ENCODE measurements around the gene IGF1. TPM values are rescaled to one million over a fixed set of nuclear protein-coding genes. Genes with fewer than 3 reads are reported as not detected.

The IGF1 gene
- polyA plus RNA-seq, 4 donors: 4.5 to 10.0 (median 8.0) TPM; not detected in 1

GRCh38 chr12:102475355-102475754 is 5.0 kb downstream of the IGF1 start:
- Histone ChIP-seq H3K4me3 (ENCODE audit: low read depth in 1 of 3, low read length in 3 of 3) (no peak overlapping the region), H3K36me3 (ENCODE audit: control insufficient read depth in 3 of 3, insufficient read depth in 2 of 3, low read depth in 1 of 3, low read length in 3 of 3) (no peaks in the 10 kb centered on the region), H3K27me3 (ENCODE audit: control insufficient read depth in 3 of 3, insufficient read depth in 3 of 3, low read length in 3 of 3) (no peaks in the 10 kb centered on the region), H3K27ac (ENCODE audit: low read depth in 1 of 3, low read length in 2 of 3) (no peak overlapping the region), H3K4me1 (ENCODE audit: control insufficient read depth in 3 of 3, insufficient read depth in 2 of 3, low read depth in 1 of 3, low read length in 2 of 3) (no peaks in the 10 kb centered on the region), H3K9me3 (ENCODE audit: control insufficient read depth in 2 of 2, insufficient read depth in 1 of 2, low read depth in 1 of 2, low read length in 1 of 2) (no peaks in the 10 kb centered on the region)
- WGBS, 3 donors: 79 to 84% (median 82%) methylated on average over 9 of the region's 9 CpGs
- DNase-seq (no peak), FAIRE-seq (no peak)

- H3K27ac ChIP-seq (ENCODE audit: low read depth in 1 of 3, low read length in 2 of 3): no peak overlapping the region
- no peaks in the 10 kb centered on the region for H3K36me3 ChIP-seq (ENCODE audit: control insufficient read depth in 3 of 3, insufficient read depth in 2 of 3, low read depth in 1 of 3, low read length in 3 of 3)
- no peaks in the 10 kb centered on the region for H3K9me3 ChIP-seq (ENCODE audit: control insufficient read depth in 2 of 2, insufficient read depth in 1 of 2, low read depth in 1 of 2, low read length in 1 of 2)
- FAIRE-seq (no peak), DNase-seq (no peak)
- H3K4me1 ChIP-seq (ENCODE audit: control insufficient read depth in 3 of 3, insufficient read depth in 2 of 3, low read depth in 1 of 3, low read length in 2 of 3): no peaks in the 10 kb centered on the region
- WGBS, 3 donors: 54 to 61% (median 59%) methylated on average over 3 of the region's 3 CpGs
- H3K4me3 ChIP-seq (ENCODE audit: low read depth in 1 of 3, low read length in 3 of 3): no peak overlapping the region
- no peaks in the 10 kb centered on the region for H3K27me3 ChIP-seq (ENCODE audit: control insufficient read depth in 3 of 3, insufficient read depth in 3 of 3, low read length in 3 of 3)
Measured at GRCh38 chr12:102474438-102475064, 5.8 kb downstream of the IGF1 start.

- Histone ChIP-seq H3K27me3 (ENCODE audit: control insufficient read depth in 3 of 3, insufficient read depth in 3 of 3, low read length in 3 of 3) (no peaks in the 10 kb centered on the region), H3K4me3 (ENCODE audit: low read depth in 1 of 3, low read length in 3 of 3) (no peak overlapping the region), H3K36me3 (ENCODE audit: control insufficient read depth in 3 of 3, insufficient read depth in 2 of 3, low read depth in 1 of 3, low read length in 3 of 3) (no peaks in the 10 kb centered on the region), H3K27ac (ENCODE audit: low read depth in 1 of 3, low read length in 2 of 3) (no peak overlapping the region), H3K9me3 (ENCODE audit: control insufficient read depth in 2 of 2, insufficient read depth in 1 of 2, low read depth in 1 of 2, low read length in 1 of 2) (no peaks in the 10 kb centered on the region), H3K4me1 (ENCODE audit: control insufficient read depth in 3 of 3, insufficient read depth in 2 of 3, low read depth in 1 of 3, low read length in 2 of 3) (no peaks in the 10 kb centered on the region)
- WGBS, 3 donors: 77 to 96% (median 90%) methylated on average over 1 of the region's 1 CpG
- FAIRE-seq (no peak), DNase-seq (no peak)
Measured at GRCh38 chr12:102472496-102472895, 7.9 kb downstream of the IGF1 start.

DNA sequence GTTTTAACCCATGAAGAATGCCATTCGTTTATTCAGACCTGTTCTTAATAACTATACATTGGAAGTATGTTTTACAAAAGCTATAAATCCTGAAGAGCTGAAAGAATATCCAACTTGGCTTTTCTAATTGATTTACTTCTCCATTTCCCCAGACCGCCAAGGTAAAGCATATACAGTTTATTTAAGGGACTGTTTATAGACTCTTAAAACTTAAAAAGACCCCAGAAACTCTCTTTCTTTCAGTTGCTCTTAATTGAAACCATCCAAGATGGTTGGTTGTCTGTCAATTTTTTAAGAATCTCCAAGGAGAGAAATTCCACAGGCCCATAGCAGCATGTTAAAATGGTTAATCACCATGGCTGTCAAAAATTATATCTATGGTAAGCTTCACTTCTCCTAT is 8.8 kb downstream of the IGF1 start:
- Histone ChIP-seq H3K4me3 (ENCODE audit: low read depth in 1 of 3, low read length in 3 of 3) (no peak overlapping the region), H3K27ac (ENCODE audit: low read depth in 1 of 3, low read length in 2 of 3) (no peak overlapping the region), H3K27me3 (ENCODE audit: control insufficient read depth in 3 of 3, insufficient read depth in 3 of 3, low read length in 3 of 3) (no peaks in the 10 kb centered on the region), H3K36me3 (ENCODE audit: control insufficient read depth in 3 of 3, insufficient read depth in 2 of 3, low read depth in 1 of 3, low read length in 3 of 3) (no peaks in the 10 kb centered on the region), H3K9me3 (ENCODE audit: control insufficient read depth in 2 of 2, insufficient read depth in 1 of 2, low read depth in 1 of 2, low read length in 1 of 2) (no peaks in the 10 kb centered on the region), H3K4me1 (ENCODE audit: control insufficient read depth in 3 of 3, insufficient read depth in 2 of 3, low read depth in 1 of 3, low read length in 2 of 3) (no peaks in the 10 kb centered on the region)
- DNase-seq (no peak), FAIRE-seq (no peak)
- WGBS, 3 donors: 55 to 58% (median 56%) methylated on average over 2 of the region's 2 CpGs

DNA sequence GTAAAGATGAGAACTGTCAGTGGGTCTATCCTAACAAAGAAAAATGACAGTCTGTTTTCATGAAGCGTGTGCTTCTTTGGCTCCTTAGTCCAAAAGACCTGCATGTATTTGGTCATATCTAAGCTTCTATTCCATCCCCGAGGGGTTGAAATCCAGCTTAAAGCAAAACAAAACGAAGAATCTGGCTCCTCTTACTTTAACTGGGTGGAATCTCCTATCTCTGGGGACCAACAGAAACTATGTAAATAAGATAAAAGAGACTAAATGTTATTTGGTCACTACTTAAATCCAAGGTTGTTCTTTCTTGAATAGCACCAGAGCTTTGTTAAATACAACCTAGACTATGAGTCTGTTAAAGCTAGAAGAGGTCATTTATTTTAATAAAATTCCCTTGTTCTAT is 9.4 kb downstream of the IGF1 start:
- no peak for DNase-seq
- no peak overlapping the region for H3K27ac ChIP-seq (ENCODE audit: low read depth in 1 of 3, low read length in 2 of 3)
- no peaks in the 10 kb centered on the region for H3K9me3 ChIP-seq (ENCODE audit: control insufficient read depth in 2 of 2, insufficient read depth in 1 of 2, low read depth in 1 of 2, low read length in 1 of 2)
- no peaks in the 10 kb centered on the region for H3K36me3 ChIP-seq (ENCODE audit: control insufficient read depth in 3 of 3, insufficient read depth in 2 of 3, low read depth in 1 of 3, low read length in 3 of 3)
- FAIRE-seq: no peak
- no peaks in the 10 kb centered on the region for H3K4me1 ChIP-seq (ENCODE audit: control insufficient read depth in 3 of 3, insufficient read depth in 2 of 3, low read depth in 1 of 3, low read length in 2 of 3)
- 25 to 41% (median 34%) methylated on average over 3 of the region's 3 CpGs for WGBS, 3 donors
- no peak overlapping the region for H3K4me3 ChIP-seq (ENCODE audit: low read depth in 1 of 3, low read length in 3 of 3)
- no peaks in the 10 kb centered on the region for H3K27me3 ChIP-seq (ENCODE audit: control insufficient read depth in 3 of 3, insufficient read depth in 3 of 3, low read length in 3 of 3)

DNA sequence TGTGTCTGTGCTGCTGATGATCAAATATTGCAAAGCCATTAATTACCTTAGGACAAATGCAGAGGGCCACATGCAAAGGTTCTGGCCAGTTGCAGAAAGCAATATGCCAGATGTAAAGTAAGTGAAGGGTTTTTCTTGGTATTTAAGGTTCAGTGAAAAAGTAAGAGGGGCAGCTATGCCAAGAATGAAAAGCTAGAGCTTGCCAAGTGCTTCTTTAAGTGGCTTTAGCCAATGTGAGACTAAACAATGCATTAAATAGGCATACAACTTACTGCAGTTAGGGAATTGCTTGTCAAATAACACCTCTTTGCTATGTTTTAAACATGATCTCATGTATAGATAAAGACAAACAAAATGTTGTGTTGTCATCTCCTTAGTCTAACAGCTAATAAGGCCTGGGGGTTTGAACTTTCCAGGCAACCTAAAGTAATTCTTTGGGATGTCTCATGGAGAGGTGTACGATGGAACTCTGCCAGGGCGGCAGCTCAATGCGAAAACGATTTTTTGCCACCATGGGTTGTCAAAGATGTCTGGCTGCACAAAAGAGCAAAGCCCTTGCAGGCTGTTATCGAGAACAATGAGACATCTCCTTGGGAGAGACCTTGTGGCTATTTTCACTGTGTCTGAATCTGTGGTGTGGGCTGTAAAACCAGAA is 12.0 kb downstream of the IGF1 start:
- Histone ChIP-seq H3K9me3 (ENCODE audit: control insufficient read depth in 2 of 2, insufficient read depth in 1 of 2, low read depth in 1 of 2, low read length in 1 of 2) (no peaks in the 10 kb centered on the region), H3K4me1 (ENCODE audit: control insufficient read depth in 3 of 3, insufficient read depth in 2 of 3, low read depth in 1 of 3, low read length in 2 of 3) (no peaks in the 10 kb centered on the region), H3K27ac (ENCODE audit: low read depth in 1 of 3, low read length in 2 of 3) (no peak overlapping the region), H3K36me3 (ENCODE audit: control insufficient read depth in 3 of 3, insufficient read depth in 2 of 3, low read depth in 1 of 3, low read length in 3 of 3) (no peaks in the 10 kb centered on the region), H3K4me3 (ENCODE audit: low read depth in 1 of 3, low read length in 3 of 3) (no peak overlapping the region), H3K27me3 (ENCODE audit: control insufficient read depth in 3 of 3, insufficient read depth in 3 of 3, low read length in 3 of 3) (no peaks in the 10 kb centered on the region)
- DNase-seq: no peak
- FAIRE-seq: no peak
- 82 to 87% (median 85%) methylated on average over 5 of the region's 5 CpGs for WGBS, 3 donors

DNA sequence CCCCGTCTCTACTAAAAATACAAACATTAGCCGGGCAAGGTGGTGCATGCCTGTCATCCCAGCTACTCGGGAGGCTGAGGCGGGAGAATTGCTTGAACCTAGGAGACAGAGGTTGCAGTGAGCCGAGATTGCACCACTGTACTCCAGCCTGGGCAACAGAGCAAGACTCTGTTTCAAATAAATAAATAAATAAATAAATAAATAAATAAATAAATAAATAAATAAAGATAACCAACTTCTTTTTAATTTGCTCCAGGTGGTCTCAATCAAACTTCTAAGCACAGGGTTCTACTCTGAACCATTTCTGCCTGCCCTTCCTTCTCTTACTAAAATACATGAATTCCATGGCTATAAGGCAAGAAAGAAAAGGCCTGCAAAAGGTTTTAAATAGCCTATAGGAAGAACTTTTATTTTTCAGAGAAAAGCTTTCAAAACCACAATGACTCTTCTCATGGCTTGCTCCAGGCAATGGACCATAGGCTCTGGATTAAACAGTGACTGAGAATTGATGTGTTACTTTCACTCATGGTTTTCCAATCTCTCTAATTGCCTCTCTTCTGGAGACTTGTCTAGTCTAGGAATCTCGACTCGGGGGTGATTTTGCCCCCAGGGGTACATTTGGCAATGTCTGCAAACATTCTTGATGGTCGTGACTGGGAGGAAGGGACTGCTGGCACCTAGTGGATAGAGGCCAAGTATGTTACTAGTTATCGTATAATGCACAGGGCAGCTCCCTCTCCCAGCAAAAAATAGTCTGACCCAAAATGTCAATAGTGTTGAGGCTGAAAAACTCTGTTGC is 14.4 kb downstream of the IGF1 start:
- no peak for FAIRE-seq
- WGBS, 3 donors: 74 to 87% (median 77%) methylated on average over 9 of the region's 9 CpGs

GRCh38 chr12:102463659-102464249 is 16.6 kb downstream of the IGF1 start:
- Histone ChIP-seq H3K4me3 (ENCODE audit: low read depth in 1 of 3, low read length in 3 of 3) (no peak overlapping the region), H3K36me3 (ENCODE audit: control insufficient read depth in 3 of 3, insufficient read depth in 2 of 3, low read depth in 1 of 3, low read length in 3 of 3) (no peaks in the 10 kb centered on the region), H3K9me3 (ENCODE audit: control insufficient read depth in 2 of 2, insufficient read depth in 1 of 2, low read depth in 1 of 2, low read length in 1 of 2) (no peaks in the 10 kb centered on the region), H3K4me1 (ENCODE audit: control insufficient read depth in 3 of 3, insufficient read depth in 2 of 3, low read depth in 1 of 3, low read length in 2 of 3) (no peaks in the 10 kb centered on the region), H3K27ac (ENCODE audit: low read depth in 1 of 3, low read length in 2 of 3) (no peak overlapping the region), H3K27me3 (ENCODE audit: control insufficient read depth in 3 of 3, insufficient read depth in 3 of 3, low read length in 3 of 3) (no peaks in the 10 kb centered on the region)
- DNase-seq (no peak), FAIRE-seq (no peak)
- 88 to 91% (median 90%) methylated on average over 2 of the region's 2 CpGs for WGBS, 3 donors

More for the DNA sequence above, 14.4 kb downstream of the IGF1 start:
- H3K27ac ChIP-seq (ENCODE audit: low read depth in 1 of 3, low read length in 2 of 3): no peak overlapping the region
- no peaks in the 10 kb centered on the region for H3K36me3 ChIP-seq (ENCODE audit: control insufficient read depth in 3 of 3, insufficient read depth in 2 of 3, low read depth in 1 of 3, low read length in 3 of 3)
- H3K4me3 ChIP-seq (ENCODE audit: low read depth in 1 of 3, low read length in 3 of 3): no peak overlapping the region
- no peaks in the 10 kb centered on the region for H3K9me3 ChIP-seq (ENCODE audit: control insufficient read depth in 2 of 2, insufficient read depth in 1 of 2, low read depth in 1 of 2, low read length in 1 of 2)
- no peaks in the 10 kb centered on the region for H3K27me3 ChIP-seq (ENCODE audit: control insufficient read depth in 3 of 3, insufficient read depth in 3 of 3, low read length in 3 of 3)
- no peak for DNase-seq
- H3K4me1 ChIP-seq (ENCODE audit: control insufficient read depth in 3 of 3, insufficient read depth in 2 of 3, low read depth in 1 of 3, low read length in 2 of 3): no peaks in the 10 kb centered on the region

All from small intestine (tissue), 7 donors.